T47D (cell line): ENCODE results near the gene SNAPIN.
A peak's percentile ranks its signal among the peaks of the same experiment; 100 is the strongest.
"Not testable (repeated sequence)": the region's sequence is repeated elsewhere in the genome, so short reads cannot be mapped to it uniquely, and the experiment has no call there.

Source experiments
- DNase-seq, 2 experiments: peaks; one replicate each; pipeline versions ENCODE4 v3.0.0 to v3.0.0-alpha.2; 2011 to 2012; ENCODE audit warnings: low read depth in 1 of 2, low spot score in 1 of 2
- JUND ChIP-seq: IDR thresholded peaks from 2 replicates; pipeline ENCODE4 v1.6.1; 2012; ENCODE audit warnings: low read depth
- in situ Hi-C: cut with HindIII; loops from 2 replicates; pipeline ENCODE4 v1.10.0; 2016; ENCODE audit warnings: low sequenced_read_pairs, low pct_unique_long_range_greater_than_20kb

The SNAPIN gene

GRCh38 chr1:153629343-153629665 lies 29.2 kb upstream of the SNAPIN start:
- no peak for TF ChIP-seq JUND
- in situ Hi-C loops = no loop called here

DNA sequence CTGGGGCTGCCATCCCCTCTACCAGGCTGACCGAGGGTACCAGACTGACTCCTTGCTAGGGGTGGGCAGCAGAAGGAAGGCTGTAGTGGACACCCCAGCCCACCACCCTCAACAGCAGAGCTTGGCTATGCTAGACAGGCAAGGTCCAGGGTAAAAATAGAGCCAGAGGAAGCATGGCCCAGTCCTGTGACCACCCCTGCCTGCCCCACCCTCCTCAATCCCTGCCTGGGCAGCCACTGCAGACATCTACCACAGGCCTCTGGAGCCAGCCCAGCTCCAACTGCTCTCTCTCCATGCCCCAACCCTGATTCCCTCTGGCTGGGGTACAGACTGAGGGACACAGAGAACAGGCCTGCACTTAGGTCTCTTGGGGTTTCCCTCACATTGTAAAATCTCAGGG lies 28.5 kb upstream of the SNAPIN start:
- no peak for TF ChIP-seq JUND
- in situ Hi-C loops = no loop called here
- no peak for DNase-seq

More at GRCh38 chr1:153629343-153629665, 29.2 kb upstream of the SNAPIN start:
- no peak for DNase-seq

DNA sequence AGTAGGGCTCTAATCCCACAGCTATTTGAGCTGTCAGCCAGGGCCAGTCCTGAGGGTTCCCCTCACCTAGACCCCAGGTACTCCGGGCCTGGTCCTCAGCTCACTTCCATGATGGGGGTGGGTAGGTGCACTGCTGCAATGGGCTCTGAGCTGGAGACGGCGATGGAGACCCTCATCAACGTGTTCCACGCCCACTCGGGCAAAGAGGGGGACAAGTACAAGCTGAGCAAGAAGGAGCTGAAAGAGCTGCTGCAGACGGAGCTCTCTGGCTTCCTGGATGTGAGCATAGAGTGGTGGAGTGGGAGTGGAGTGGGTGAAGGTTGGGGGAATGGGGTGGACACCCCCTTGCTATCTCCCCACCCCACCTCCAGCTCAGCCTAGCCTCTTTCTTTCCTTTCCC lies 28.1 kb upstream of the SNAPIN start:
- no peak for DNase-seq
- in situ Hi-C loops = no loop called here
- TF ChIP-seq JUND = no peak

DNA sequence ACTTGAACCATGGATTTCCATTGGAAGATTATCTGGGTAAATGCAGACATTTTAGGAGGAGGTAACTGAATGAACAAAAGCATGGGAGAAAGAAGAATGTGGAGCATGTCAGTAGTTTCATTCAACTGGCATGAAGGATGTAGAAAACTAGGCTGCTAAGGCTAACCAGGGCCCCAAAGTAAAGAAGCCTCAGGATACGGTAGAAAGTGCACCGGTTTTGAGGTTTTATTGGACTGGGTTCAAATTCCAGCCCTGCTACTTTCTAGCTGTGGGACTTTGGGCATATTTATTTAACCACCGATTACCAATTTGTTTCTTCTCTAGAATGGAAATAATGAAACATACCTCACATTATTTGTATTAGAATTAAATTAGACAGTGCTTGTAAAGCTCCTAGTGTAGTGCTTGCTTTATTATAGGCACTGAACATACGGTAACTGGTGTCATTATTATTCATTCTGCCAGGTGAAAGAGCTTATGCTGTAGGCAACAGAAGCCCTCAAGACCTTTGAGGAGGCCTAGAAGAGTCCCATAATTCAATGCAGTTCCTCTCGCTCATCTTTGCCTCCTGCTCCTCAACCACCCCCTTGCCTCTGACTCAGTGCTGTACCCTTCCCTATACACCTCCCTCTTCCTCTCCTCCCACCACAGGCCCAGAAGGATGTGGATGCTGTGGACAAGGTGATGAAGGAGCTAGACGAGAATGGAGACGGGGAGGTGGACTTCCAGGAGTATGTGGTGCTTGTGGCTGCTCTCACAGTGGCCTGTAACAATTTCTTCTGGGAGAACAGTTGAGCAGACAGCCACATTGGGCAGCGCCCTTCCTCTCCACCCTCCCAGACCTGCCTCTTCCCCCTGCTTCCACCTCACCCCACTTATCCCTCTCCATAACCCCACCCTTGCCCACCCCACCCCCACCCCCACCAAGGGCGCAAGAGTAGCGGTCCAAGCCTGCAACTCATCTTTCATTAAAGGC lies 27.2 kb upstream of the SNAPIN start:
- peak; percentile 67 to 92 for DNase-seq
- TF ChIP-seq JUND = no peak

GRCh38 chr1:153633161-153633753 lies 25.2 kb upstream of the SNAPIN start:
- DNase-seq = no peak
- no peak for TF ChIP-seq JUND
- in situ Hi-C loops = no loop called here

More for the DNA sequence above, 27.2 kb upstream of the SNAPIN start:
- in situ Hi-C loops = no loop called here

GRCh38 chr1:153633754-153634665 lies 24.5 kb upstream of the SNAPIN start, which contains the start of gene CHTOP:
Gene CHTOP (plus strand): TSS chr1:153634066. CDS start chr1:153636589, 2,523 bp downstream.
- peak; percentile 95 to 100 for DNase-seq
- no peak for TF ChIP-seq JUND
- in situ Hi-C loops = no loop called here

DNA sequence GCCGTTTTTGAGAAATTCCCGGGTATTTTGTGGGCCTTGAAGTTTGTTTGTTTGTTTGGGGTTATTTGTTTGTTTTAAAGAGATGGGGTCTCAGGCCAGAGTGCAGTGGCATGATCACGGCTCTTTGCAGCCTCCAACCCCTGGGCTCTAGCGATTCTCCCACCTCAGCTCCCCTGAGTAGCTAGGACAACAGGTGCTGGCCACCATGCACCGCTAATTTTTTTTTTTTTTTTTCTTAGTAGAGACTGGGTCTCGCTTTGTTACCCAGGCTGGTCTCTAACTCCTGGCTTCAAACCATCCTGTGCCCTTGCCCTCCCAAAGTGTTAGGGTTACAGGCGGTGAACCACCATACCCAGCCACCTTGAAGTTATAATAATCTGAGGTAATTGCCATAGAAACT lies 22.6 kb upstream of the SNAPIN start:
- in situ Hi-C loops = no loop called here
- TF ChIP-seq JUND = no peak
- DNase-seq = no peak

DNA sequence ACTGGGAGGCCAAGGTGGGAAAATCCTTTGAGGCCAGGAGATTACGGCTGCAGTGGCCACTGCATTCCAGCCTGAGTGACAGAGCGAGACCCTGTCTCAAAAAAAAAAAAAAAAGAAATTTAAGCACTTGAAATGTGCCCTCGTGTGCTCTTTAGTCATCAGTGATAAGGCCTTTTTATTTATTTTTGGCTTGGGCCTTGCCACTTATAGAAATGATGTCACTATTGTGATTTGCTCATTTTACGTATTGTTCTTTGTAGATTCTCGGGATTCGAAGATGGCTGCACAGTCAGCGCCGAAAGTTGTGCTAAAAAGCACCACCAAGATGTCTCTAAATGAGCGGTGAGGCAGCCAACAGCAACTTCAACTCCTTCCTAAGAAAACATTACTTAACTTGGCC lies 22.2 kb upstream of the SNAPIN start:
- DNase-seq = no peak
- in situ Hi-C loops = no loop called here
- no peak for TF ChIP-seq JUND

- no peak for DNase-seq
- in situ Hi-C loops = no loop called here
- no peak for TF ChIP-seq JUND
Observed at GRCh38 chr1:153638261-153638660, 20.2 kb upstream of the SNAPIN start.

DNA sequence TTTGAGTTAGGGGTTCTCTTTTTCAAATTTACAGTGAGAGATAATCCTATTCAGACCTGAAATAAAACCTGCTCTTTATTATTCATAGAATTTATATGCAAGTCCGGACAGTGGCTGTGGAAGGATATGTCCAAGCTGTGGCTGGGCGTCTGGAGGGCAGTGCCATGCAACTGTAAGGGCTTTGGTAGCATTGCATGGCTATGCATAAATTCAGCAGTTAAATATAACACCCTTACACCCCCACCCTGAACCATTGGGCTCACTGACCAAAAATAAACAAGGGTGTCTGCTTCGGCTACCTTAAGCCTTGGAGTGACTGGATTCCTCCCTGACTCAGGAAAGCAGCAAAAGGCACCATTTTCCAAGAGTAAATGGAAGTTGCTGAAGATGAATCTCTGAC lies 19.2 kb upstream of the SNAPIN start:
- no peak for TF ChIP-seq JUND
- in situ Hi-C loops = no loop called here
- no peak for DNase-seq

DNA sequence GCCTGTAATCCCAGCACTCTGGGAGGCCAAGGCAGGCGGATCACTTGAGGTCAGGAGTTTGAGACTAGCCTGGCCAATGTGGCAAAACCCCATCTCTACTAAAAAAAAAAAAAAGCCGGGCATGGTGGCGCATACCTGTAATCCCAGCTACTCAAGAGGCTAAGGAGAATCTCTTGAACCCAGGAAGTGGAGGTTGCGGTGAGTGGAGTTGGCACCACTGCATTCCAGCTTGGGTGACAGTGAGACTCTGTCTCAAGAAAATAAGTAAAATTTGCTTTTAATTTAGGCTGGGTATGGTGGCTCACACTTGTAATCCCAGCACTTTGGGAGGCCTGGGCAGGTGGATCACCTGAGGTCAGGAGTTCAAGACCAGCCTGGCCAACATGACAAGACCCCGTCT lies 18.3 kb upstream of the SNAPIN start:
- DNase-seq, in situ Hi-C loops: not testable (repeated sequence)

GRCh38 chr1:153640861-153641260 lies 17.6 kb upstream of the SNAPIN start:
- TF ChIP-seq JUND = no peak
- in situ Hi-C loops = no loop called here
- DNase-seq = no peak

DNA sequence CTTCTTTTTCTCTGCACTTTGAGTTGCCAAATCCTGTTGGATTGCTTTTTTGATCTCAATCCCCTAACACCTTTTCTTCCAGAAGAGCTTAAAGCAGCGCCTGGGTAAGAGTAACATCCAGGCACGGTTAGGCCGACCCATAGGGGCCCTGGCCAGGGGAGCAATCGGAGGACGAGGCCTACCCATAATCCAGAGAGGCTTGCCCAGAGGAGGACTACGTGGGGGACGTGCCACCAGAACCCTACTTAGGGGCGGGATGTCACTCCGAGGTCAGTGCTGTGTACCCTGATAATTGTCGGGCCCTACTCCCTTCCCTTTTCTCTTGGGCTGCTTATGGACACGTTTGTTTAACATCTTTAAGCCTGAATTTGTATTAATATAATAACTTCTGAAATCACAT lies 16.3 kb upstream of the SNAPIN start:
- in situ Hi-C loops = no loop called here
- DNase-seq = no peak
- no peak for TF ChIP-seq JUND
